SIG-M5 treated with dmso at 0.1 percent for 504 hours (cell line): ENCODE measurements around the gene DHRSX.
"Not testable (repeated sequence)": the region's sequence is repeated elsewhere in the genome, so short reads cannot be mapped to it uniquely, and the experiment has no call there.

Experiments
- DNase-seq: peaks from one replicate; lab custom pipeline; 2025; ENCODE audit not compliant: unreplicated experiment; lab: John Stamatoyannopoulos, UW

DHRSX gene

DNA sequence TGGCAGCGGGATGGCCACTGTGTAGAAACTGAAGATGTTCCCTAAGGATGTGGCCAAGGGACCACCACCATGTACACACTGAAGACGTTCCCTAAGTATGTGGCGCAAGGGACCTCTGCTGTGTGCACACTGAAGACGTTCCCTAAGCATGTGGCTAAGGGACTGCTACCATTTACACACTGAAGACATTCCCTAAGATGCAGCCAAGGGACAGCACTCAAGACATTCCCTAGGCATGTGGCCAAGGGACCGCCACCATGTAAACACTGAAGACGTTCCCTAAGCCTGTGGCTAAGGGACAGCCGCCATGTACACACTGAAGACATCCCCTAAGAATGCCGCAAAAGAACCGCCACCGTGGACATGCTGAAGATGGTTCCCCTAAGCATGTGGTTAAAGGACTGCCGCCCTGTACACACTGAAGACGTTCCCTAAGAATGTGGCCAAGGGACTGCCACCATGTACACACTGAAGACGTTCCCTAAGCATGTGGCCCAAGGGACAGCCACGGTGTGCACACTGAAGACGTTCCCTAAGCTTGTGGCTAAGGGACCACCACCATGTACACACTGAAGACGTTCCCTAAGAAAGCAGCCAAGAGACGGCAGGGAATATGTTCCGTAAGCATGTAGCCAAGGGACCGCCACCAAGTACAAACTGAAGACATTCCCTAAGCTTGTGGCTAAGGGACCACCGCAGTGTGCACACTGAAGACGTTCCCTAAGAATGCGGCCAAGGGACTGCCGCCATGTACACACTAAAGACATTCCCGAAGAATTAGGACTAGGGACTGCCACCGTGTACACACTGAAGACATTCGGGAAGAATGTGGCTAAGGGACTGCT is 43.3 kb downstream of the DHRSX start:
- no peak for DNase-seq

DNA sequence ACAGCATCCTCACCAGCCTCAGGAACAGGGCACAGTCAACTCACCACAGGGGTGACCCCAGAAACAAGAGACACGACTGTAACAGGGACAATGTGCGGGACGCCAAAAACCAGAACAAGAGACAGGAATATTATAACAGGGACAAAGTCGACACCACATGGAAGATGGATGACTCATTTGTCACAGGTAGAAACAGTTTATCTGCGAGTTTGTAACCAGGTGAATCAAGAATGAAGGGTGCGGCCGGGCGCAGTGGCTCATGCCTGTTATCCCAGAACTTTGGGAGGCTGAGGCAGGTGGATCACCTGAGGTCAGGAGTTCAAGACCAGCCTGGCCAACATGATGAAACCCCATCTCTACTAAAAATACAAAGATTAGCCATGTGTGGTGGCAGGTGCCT is 44.7 kb downstream of the DHRSX start:
- DNase-seq, result not testable (repeated sequence)

DNA sequence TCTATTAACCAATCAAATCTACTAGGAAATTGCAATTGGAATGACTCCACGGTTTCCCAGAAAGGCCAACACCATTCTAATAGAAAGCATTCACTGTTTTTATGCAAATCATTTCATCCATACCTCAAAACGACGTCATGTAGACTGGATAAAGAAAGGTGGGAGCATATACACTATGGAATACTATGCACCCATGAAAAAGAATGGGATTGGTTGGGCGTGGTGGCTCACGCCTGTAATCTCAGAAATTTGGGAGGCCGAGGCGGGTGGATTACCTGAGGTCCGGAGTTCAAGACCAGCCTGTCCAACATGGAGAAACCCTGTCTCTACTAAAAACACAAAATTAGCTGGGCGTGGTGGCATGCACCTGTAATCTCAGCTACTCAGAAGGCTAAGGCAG is 46.2 kb downstream of the DHRSX start:
- DNase-seq, result not testable (repeated sequence)

DNA sequence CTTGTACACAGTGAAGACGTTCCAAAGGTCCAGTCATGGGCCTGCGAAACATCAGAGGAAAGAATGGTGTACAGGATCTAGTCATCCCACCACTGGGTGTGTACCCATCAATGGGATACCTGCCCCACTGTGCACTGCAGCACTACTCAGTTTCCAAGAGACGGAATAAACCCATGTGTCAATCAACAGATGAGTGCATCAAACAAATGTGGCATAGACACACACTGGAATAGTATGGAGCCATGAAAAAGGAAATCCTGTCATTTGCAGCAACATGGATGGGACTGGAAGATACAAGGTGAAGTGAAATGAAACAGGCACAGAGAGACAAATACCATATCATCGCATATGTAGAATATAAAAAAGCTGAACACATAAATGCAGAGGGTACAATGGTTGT is 48.0 kb downstream of the DHRSX start:
- DNase-seq, result no peak

DNA sequence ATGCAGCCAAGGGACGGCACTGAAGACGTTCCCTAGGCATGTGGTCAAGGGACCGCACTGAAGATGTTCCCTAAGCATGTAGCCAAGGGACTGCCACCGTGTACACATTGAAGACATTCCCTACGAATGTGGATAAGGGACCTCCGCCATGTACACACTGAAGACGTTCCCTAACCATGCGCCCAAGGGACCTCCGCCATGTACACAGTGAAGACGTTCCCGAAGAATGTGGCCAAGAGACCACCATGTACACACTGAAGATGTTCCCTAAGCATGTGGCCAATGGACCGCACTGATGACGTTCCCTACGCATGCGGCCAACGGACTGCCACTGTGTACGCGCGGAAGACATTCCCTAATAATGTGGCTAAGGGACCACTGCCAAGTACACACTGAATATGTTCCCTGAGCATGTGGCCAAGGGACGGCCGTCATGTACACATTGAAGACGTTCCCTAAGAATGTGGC is 48.4 kb downstream of the DHRSX start:
- no peak for DNase-seq

DNA sequence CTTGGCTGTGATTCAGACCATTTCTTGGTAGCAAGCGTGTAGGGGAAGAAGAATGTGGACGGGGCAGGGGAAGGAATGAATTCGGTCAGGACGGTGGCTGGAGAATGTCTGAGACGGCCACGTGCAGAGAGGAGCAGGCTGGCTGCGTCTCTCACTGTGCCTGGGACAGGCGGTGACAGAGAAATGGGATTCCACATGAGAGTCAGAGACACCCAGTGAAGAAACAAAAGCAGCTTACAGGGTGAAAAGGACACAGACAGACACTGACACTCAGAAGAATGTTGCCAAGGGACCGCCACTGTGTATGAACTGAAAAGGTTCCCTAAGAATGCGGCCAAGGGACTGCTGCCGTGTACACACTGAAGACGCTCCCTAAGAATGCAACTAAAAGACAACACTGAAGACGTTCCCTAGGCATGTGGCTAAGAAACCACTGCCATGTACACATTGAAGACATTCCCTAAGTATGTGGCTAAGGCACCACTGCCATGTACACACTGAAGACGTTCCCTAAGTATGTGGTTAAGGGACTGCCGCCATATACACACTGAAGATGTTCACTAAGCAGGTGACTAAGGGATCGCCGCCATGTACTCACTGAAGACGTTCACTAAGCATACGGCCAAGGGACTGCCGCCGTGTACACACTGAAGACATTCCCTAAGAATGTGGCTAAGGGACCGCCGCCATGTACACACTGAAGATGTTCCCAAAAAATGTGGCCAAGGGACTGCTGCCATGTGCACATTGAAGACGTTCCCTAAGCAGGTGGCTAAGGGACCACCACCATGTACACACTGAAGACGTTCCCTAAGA is 49.1 kb downstream of the DHRSX start:
- DNase-seq, result no peak

DNA sequence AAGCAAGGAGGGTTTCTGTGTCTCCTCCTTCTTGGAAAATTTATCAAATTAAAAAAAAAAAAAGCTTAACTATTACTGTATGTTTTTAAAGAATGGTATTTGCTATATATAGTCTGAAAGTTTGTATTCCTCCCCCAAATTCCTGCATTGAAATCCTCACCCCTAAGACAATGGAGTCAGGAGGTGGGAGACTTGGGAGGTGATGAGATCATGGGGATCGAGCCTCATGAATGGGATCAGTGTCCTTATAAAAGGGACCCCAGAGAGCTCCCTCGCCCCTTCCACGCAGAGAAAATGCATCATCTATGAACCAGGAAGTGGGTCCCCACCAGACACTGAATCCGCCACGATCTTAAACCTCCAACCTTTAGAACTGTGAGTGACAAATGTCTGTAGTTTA is 50.1 kb downstream of the DHRSX start:
- no peak for DNase-seq

DNA sequence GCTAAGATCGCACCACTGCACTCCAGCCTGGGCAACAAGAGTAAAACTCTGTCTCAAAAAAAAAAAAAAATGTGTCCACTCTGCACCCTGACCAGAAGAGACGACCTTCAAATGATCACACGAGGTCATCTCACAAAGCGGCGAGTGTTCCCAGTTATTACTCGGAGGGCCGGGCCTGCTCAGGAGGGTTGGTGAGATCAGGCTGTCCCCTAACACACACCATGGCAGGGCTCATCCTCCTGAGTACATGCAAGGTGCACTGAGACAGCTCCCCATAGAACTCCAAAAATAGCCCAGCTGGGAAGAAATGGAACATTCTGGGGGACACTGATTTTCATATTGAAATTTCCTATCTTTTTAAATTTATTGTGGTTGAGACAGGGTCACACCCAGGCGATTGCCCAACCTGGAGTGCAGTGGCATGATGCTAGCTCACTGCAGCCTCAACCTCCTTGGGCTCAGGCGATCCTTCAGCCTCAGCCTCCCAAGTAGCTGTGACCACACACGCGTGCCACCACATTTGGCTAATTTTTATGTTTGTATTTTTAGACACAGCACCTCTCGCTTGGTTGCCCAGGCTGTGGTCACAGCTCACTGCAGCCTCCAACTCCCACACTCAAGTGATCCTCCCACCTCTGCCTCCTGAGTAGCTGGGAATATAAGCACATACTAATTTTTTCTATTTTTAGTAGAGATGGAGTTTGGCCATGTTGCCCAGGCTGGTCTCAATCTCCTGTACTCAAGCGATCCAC is 51.5 kb downstream of the DHRSX start:
- DNase-seq, result no peak

DNA sequence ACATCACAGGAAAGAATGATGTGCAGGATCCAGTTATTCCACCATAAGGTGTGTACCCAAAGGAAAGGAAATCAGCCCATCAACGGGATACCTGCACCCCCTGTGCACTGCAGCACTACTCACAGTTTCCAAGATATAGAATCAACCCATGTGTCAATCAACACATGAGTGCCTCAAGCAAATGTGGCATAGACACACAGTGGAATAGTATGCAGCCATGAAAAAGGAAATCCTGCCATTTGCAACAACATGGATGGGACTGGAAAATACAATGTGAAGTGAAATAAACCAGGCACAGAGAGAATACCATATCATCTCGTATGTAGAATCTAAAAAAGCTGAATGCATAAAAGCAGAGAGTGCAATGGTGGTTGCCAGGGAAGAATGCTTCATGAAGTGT is 53.3 kb downstream of the DHRSX start:
- no peak for DNase-seq

DNA sequence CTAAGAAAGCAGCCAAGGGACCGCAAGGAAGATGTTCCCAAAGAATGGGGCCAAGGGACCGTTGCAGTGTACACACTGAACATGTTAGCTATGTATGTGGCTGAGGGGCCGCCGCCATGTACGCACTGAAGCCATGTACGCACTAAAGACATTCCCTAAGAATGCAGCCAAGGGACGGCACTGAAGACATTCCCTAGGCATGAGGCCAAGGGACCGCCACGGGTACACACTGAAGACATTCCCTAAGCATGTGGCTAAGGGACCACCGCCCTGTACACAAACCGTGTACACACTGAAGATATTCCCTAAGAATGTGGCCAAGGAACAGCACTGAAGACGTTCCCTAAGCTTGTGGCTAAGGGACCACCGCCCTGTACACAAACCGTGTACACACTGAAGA is 54.0 kb downstream of the DHRSX start:
- no peak for DNase-seq

DNA sequence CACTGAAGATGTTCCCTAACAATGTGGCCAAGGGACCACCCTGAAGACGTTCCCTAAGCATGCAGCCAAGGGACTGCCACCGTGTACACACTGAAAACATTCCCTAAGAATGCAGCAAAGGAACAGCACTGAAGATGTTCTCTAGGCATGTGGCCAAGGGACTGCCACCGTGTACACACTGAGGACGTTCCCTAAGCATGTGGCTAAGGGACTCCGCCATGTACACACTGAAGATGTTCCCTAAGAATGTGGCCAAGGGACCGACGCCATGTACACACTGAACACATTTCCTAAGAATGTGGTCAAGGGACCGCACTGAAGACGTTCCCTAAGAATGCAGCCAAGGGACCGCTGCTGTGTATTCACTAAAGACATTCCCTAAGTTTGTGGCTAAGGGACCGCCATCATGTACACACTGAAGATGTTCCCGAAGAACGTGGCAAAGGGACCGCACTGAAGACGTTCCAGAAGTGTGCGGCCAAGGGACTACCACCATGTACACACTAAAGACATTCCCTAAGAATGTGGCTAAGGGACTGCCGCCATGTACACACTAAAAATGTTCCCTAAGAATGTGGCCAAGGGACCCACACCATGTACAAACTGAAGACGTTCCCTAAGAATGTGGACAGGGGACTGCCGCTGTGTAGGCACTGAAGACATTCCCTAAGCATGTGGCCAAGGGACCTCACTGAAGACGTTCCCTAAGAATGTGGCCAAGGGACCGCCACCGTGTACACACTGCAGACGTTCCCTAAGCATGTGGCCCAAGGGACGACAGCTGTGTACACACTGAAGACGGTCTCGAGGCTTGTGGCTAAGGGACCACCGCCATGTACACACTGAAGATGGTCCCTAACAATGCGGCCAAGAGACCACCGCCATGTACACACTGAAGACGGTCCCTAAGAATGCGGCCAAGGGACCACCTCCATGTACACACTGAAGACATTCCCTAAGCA is 54.8 kb downstream of the DHRSX start:
- DNase-seq, result no peak

DNA sequence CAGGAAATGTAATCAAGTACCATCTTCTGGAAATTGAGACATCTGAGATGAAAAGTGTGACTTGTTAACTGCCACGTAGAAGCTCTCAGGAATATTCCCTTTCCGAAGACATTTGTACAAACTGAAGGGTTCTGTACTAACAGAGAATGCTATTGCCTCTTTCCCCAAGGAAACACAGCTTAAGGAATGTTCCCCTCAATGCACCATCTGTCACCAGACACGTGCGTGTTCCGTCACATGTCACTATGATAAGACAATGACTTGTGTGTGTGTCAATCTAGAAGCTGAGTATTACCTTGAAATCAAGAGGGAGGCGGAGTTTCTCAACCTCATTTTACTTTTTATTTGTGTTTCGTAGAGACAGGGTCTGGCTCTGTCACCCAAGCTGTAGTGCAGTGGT is 58.1 kb downstream of the DHRSX start:
- DNase-seq, result no peak

DNA sequence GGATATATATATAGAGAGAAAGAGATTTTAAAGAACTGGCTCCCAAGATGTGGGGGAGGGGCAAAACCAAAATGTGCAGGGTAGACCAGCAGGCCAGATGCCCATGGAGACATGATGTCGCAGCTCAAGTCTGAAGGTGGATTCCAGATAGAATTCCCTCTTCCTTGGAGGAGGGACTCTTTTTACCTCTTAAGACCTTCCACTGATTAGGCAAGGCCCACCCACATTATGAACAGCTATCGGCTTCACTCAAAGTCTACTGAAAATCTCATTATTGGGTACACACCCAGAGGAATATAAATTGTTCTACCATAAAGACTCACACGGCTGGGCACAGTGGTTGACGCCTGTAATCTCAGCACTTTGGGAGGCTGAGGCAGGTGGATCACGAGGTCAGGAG is 59.3 kb downstream of the DHRSX start:
- no peak for DNase-seq

DNA sequence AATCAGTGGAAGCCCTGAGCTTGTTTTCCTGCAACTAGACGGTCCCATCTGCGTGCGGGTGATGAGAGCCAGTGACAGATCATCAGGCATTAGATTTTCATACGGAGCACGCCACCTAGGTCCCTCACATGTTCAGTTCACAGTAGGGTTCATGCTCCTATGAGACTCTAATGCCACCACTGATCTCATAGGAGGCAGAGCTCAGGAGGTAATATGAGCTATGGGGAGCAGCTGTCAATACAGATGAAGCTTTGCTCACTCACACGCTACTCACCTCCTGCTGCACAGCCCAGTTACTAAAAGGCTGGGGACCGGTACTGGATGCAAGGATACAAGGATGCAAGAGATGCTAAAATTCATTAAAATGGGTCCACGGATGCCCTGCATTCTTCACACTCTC is 61.2 kb downstream of the DHRSX start:
- DNase-seq, result no peak

DNA sequence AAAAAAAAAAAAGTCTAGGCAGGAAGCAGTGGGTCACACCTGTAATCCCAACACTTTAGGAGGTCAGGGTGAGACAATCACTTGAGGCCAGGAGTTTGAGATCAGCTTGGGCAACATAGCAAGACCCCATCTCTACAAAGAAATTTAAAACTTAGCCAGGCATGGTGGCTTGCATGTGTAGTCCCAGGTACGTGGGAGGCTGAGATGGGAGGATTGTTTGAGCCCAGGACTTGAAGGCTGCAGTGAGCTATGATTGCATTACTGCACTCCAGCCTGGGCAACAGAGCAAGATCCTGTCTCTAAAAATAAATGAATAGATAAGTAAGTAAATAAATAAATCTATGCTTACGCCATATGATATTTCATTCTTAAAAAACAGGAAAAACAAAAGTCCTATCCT is 65.3 kb downstream of the DHRSX start:
- DNase-seq, result no peak

DNA sequence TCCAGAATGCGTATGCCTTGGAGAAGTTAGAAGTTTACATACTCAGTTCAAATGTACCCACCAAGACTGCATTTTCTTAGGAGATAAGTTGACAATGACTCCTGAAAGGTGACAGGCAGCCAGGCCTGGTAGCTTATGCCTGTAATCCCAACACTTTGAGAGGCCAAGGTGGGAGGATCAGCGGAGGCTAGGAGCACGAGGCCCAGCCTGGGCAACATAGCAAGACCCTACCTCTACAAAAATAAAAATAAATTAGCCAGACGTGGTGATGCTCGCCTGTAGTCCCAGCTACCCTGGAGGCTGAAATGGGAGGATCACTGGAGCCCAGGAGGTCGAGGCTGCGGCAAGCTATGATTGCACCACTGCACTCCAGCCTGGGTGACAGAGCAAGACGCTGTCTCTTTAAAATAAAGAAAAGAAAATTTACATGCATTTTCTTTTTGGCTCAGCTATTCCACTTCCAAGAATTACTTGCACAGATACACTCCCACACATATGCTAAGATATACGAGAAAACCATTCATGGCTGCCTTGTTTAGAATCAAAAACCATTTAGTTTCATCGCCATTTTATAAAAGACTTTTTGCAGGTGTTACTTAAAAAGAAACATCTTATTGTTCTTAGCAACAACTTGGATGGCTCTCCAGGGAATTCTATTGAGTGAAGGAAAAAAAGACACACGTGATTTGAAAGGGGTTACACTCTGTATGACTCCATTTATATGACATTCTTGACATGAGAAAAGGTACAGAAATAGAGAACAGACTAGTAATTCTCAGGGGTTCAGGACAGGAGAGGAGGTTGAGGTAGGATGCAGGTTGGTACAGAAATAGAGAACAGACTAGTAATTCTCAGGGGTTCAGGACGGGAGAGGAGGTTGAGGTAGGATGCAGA is 66.3 kb downstream of the DHRSX start:
- no peak for DNase-seq

DNA sequence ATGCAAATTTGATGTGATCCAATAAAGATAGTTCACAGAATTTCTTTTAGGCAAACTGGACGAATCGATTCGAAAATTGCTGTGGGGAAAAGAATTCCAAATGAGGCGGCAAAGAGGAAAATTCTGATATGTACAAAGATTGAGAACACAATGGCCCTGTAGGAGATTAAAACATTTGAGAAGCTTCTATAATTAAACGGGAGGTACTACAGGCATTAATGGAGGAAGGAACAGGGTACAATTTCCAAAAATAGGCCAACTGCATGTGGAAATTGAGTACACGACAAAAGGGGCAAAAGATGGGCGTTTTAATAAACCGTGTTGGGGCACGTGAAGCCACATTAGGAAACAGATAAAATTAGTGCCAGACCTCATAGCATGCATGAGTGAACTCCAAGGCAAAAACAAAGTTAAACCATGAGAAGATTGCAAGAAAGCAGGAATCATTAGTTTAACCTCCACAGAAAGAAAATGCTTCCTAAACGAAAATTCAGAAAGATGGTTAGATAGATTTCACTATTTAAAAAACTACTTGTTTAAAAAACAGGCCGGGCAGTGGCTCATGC is 68.4 kb downstream of the DHRSX start:
- DNase-seq, result no peak

DNA sequence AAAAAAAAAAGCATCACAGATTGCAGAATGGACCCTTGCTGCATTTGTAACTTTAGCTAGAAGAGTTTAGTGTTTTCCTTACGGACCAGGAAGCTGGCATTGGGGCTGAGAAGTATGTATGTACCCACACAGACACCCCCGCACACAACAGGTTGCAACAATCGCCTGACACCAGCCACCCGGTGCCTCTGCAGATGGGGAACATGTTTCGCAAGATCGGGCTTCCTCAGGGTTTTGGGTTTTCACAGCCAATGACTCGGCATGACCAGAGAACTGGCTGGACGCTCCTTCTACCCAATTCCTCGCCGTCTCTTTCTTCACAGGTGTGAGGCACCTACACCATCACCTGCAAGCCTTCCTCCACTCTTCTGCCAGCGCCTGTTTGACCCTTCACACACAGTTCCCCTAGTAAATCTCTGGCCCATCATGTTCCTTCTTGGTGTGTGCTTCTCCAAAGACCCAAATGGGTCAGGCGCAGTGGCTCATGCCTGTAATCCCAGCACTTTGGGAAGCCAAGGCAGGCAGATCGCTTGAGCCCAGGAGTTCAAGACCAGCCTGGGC is 70.4 kb downstream of the DHRSX start:
- DNase-seq, result no peak

DNA sequence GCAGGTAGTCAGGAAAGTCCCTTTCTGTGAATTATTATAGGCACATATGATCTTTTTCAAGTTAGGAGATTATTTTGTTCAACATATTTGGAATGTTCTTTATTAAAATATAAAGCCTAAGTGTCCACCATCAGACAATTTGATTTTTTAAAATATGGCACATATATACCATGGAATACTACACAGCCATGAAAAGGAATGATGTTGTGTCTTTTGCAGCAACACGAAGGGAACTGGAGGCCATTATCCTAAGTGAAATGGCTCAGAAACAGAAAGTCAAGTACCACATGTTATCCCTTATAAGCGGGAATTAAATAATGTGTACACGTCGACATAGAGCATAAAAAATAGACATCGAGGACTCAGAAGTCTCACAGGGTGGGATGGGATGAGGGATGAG is 73.0 kb downstream of the DHRSX start:
- DNase-seq, result no peak
